Activated CD4-positive, alpha-beta memory T cell treated with anti-CD3 and anti-CD28 coated beads, Interleukin-2, amount 10 ng/mL, durations not matched to agents 7 days and 5 days (primary cell): ENCODE data around the gene TFCP2. TPM values are rescaled to one million over a fixed set of nuclear protein-coding genes. Genes with fewer than 3 reads are reported as not detected.

ENCODE experiments used
- CTCF ChIA-PET: fragments of 350-600 bp; sonication (Branson Sonifier 250); formaldehyde crosslinking; loops from one replicate; lab custom pipeline; 2021; ENCODE audit warnings: antibody characterized with exemption, inconsistent platforms; lab: Charles Lee
- POLR2A ChIA-PET: fragments of 350-600 bp; sonication (Branson Sonifier 250); formaldehyde crosslinking; loops from one replicate; lab custom pipeline; 2021; ENCODE audit warnings: antibody characterized with exemption; lab: Charles Lee
- DNase-seq: peaks from one replicate; pipeline ENCODE4 v3.0.0-alpha.2; 2020
- H3K27ac Mint-ChIP-seq: one replicate; pipeline ENCODE4 v1.8.0; 2021; ENCODE audit warnings: mild to moderate bottlenecking, mixed read lengths
- H3K27me3 Mint-ChIP-seq: one replicate; pipeline ENCODE4 v1.8.0; 2021; ENCODE audit warnings: mixed read lengths
- H3K36me3 Mint-ChIP-seq: one replicate; pipeline ENCODE4 v1.8.0; 2021; ENCODE audit warnings: low read depth, mixed read lengths
- H3K4me1 Mint-ChIP-seq: one replicate; pipeline ENCODE4 v1.8.0; 2021; ENCODE audit warnings: mixed read lengths
- H3K4me3 Mint-ChIP-seq: one replicate; pipeline ENCODE4 v1.8.0; 2021; ENCODE audit warnings: mild to moderate bottlenecking, mixed read lengths
- H3K9me3 Mint-ChIP-seq: one replicate; pipeline ENCODE4 v1.8.0; 2021; ENCODE audit warnings: mixed read lengths
- total RNA-seq, 2 experiments: library from RNA; stranded (reverse); gene quantifications; one replicate each; pipeline ENCODE4 v1.2.3, GENCODE V29; 2021

The TFCP2 gene
- total RNA-seq, 2 experiments from 2014 or later: 34.3 to 35.9 TPM

DNA sequence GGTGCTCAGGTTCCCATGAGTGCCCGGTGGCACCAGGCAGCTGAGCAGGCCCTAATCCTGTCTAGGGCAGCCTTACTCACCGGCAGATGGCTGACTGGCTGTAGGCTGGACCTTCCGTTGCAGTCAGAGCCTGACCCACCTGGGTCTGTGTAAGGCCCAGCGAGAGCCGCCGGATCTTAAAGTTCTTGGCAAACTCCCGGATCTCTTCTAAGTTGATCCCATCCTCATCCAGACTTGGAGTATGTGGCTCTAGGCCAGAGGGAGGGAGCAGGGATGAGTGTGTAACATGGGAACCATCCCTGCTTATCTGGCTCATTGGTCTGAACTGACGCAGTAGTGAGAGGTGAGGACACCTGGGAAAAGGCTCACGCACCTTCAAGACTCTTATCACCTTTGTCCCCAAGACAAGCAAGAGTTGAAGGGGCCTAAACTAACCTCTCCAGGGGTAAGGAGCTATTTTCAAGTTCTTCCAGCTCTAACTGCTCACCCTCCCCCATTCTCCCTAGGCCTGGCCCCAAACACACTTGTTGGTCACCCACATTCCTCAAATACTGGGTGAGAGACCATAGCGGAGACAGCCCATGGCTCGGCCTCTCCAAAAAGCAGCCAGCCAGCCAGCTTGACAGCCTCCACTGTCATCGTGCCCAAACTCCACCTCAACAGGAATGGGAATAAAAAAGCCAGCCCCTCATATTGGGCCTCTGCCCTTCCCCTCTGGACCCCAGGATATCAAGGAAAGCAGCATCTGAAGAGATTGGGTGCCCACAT, 18.8 kb upstream of the TFCP2 start:
- no peaks in the 10 kb centered on the region for H3K9me3 Mint-ChIP-seq
- H3K4me1 Mint-ChIP-seq: no peaks in the 10 kb centered on the region
- DNase-seq: no peak
- no peaks in the 10 kb centered on the region for H3K36me3 Mint-ChIP-seq
- H3K4me3 Mint-ChIP-seq: no peak overlapping the region
- ChIA-PET POLR2A (no interaction called here), CTCF (no interaction called here)
- H3K27me3 Mint-ChIP-seq: no peaks in the 10 kb centered on the region
- no peak overlapping the region for H3K27ac Mint-ChIP-seq

DNA sequence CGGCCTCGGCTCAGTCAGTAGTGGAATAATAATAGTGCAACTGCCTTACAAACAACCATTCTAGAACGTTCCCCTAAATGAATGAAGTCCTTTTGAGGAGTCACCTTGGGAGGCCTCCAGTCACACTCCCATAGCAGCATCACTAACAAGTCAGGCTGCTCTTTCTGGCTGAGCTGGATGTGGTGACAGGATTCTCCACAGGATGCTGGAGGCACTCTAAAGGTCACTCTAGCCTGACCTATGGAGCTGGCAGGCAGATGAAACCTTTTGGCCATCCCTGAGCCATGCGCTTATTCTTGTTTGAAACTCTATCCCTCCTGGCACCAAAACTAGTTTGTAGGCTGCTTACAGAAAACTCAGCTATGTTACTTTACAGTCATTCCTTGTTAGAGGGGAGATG, 17.9 kb upstream of the TFCP2 start:
- POLR2A ChIA-PET: no interaction called here
- H3K4me3 Mint-ChIP-seq: no peak overlapping the region
- CTCF ChIA-PET: no interaction called here
- no peak for DNase-seq
- no peak overlapping the region for H3K27ac Mint-ChIP-seq
- H3K27me3 Mint-ChIP-seq: no peaks in the 10 kb centered on the region
- H3K9me3 Mint-ChIP-seq: no peaks in the 10 kb centered on the region
- no peaks in the 10 kb centered on the region for H3K4me1 Mint-ChIP-seq
- no peaks in the 10 kb centered on the region for H3K36me3 Mint-ChIP-seq

DNA sequence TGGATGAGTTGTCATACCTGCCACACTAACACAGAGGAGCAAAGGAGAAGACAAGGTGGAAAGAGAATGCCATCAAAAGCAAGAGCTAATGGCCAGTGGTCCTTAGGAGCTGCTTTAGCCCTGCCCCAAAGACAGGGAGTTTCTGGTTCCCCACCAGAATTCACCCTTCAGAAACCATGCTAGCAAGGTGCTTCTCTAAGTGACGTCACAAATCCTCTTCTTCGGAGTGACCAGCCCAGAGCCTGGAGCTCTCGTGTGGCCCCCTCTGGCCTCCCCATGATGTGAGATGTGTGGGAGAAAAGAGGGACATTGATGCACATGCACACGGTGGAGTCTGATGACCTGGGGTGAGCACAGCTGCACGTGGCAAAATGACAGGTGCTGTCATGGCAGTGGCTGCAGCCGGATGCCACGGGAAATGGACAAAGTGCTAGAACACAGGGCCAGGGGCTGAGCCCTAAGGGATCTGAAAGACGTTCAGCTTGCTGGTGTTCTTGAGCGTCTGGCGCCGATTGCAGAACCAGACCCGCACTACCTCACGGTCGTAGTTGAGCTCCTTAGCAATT, 16.9 kb upstream of the TFCP2 start:
- no peaks in the 10 kb centered on the region for H3K36me3 Mint-ChIP-seq
- H3K27ac Mint-ChIP-seq: no peak overlapping the region
- H3K9me3 Mint-ChIP-seq: no peaks in the 10 kb centered on the region
- no peaks in the 10 kb centered on the region for H3K4me1 Mint-ChIP-seq
- ChIA-PET CTCF (interaction anchor here (0.6 kb wide), 1 partner anchor 362 kb away, joined by 3 read pairs; no protein-coding TSS in a partner anchor), POLR2A (no interaction called here)
- H3K27me3 Mint-ChIP-seq: no peaks in the 10 kb centered on the region
- DNase-seq: no peak
- no peak overlapping the region for H3K4me3 Mint-ChIP-seq

DNA sequence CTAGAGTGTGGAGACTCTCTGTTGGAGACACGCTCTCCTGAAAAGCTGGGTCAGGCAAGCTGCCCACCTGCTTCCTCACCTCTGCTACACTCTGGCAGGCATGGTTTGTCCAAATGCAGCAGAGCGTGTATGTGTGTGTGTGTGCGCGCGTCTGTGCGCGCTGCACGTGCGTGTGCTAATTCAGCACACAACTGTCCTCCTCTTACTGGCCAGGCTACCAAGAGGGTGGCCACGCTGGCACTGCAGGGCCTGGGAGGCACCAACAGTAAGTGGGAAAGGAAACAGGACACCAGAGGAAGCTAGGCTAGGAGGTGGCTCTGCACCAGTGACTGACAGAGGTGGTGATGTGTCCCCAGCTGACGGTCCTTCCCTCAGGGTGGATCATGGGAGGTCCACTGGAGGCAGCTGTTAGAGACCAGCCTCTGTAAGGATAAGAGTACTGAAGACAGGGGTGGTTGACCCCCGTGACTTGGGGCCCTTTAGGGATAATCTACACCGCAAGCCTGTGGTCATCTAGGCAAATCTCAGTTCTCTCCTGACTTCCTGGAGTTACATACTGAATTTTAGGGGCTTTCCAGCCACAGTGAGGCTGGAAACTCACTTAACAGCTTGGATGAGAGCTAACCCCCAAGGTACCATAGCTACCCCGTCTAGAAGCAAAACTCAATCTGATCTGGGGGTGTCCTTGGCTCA, 15.6 kb upstream of the TFCP2 start:
- CTCF ChIA-PET: no interaction called here
- Mint-ChIP-seq H3K4me1 (no peaks in the 10 kb centered on the region), H3K27me3 (no peaks in the 10 kb centered on the region), H3K9me3 (no peaks in the 10 kb centered on the region), H3K36me3 (no peaks in the 10 kb centered on the region), H3K27ac (no peak overlapping the region), H3K4me3 (no peak overlapping the region)
- DNase-seq: no peak
- POLR2A ChIA-PET: no interaction called here

DNA sequence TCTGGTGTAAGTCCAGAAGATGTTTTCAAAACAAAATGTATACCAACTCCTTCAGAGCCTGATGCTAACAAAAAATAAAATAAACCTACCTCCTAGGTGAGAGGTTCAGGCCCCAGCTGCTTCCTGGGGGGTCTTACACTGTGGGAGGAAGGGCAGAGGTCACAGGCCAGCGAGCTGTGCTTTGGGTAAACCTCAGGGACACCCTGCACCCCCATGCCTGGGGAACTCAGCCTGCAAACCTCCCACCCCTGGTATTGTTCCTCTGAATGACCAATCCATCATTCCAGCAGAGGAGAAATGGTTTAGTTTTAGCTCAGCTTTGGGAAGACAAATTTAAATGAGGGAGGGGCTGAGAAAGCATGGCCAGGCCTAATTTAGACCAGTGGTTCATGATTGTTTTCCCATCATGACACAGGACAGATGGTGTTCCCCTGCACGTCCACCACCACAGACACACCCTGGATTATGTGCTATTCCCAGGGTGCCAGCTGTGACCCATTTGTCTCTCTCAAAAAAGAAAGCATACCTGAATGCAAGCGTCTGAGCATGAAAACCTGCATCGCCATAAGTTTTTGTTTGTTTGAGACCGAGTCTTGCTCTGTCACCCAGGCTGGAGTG, 14.5 kb upstream of the TFCP2 start:
- Mint-ChIP-seq H3K27ac (no peak overlapping the region), H3K9me3 (no peaks in the 10 kb centered on the region), H3K4me3 (no peak overlapping the region), H3K36me3 (no peaks in the 10 kb centered on the region), H3K27me3 (no peaks in the 10 kb centered on the region), H3K4me1 (no peaks in the 10 kb centered on the region)
- CTCF ChIA-PET: no interaction called here
- POLR2A ChIA-PET: no interaction called here
- DNase-seq: no peak

DNA sequence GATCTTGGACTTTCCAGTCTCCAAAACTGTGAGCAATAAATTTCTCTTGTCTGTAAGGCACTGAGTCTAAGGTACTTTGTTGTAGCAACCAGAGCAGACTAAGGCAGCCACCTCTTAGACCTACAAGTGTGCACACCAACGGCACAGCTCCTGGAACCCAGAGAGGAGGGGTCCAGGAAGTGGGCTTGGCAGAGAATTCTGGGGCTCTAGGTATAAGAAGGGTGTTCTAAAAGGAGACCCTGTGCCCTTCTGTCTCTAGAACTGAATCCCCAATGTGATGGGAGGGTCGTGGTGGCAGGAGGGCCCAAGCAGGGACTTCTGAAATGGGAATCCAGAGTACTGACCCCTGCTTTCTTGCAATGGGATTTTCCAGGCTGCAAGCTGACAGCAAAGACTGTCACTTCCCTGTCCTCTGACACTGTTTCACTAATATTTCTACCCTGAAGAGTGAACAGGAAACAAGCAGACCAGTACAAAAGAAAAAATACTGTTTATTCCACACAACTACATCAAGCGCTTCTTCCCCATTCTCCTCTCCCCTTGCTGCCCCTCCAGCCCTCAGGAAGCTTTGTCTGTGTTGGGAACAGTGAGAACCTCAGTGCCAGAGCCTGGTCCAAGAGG, 13.6 kb upstream of the TFCP2 start:
- no peaks in the 10 kb centered on the region for H3K27me3 Mint-ChIP-seq
- H3K36me3 Mint-ChIP-seq: no peaks in the 10 kb centered on the region
- no peak overlapping the region for H3K27ac Mint-ChIP-seq
- no peaks in the 10 kb centered on the region for H3K9me3 Mint-ChIP-seq
- ChIA-PET POLR2A (no interaction called here), CTCF (no interaction called here)
- H3K4me3 Mint-ChIP-seq: no peak overlapping the region
- no peaks in the 10 kb centered on the region for H3K4me1 Mint-ChIP-seq
- no peak for DNase-seq

DNA sequence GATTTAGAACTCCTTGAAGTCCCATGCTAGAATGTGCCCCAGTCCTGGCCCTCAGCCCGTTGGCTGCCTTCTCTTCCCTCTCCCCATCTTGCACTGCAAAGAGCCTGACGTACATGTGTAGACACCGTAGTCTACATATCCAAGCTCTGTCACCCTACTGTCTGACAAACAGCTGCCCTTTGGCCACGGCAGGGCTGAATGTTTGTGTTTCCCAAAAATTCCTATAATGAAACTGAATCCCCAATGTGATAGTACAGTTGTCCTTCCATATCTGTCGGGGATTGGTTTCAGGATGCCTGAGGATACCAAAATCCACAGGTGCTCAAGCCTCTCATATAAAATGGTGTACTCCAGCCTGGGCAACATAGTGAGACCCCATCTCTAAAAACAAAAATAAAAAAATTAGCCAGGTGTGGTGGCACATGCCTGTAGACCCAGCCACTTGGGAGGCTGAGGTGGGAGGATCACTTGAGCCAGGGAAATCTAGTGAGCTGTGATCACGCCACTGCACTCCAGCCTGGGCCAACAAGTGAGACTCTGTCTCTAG, 12.3 kb upstream of the TFCP2 start:
- Mint-ChIP-seq H3K36me3 (no peaks in the 10 kb centered on the region), H3K9me3 (no peaks in the 10 kb centered on the region), H3K4me1 (no peaks in the 10 kb centered on the region), H3K4me3 (no peak overlapping the region), H3K27me3 (no peaks in the 10 kb centered on the region), H3K27ac (no peak overlapping the region)
- no peak for DNase-seq
- POLR2A ChIA-PET: no interaction called here
- CTCF ChIA-PET: no interaction called here

DNA sequence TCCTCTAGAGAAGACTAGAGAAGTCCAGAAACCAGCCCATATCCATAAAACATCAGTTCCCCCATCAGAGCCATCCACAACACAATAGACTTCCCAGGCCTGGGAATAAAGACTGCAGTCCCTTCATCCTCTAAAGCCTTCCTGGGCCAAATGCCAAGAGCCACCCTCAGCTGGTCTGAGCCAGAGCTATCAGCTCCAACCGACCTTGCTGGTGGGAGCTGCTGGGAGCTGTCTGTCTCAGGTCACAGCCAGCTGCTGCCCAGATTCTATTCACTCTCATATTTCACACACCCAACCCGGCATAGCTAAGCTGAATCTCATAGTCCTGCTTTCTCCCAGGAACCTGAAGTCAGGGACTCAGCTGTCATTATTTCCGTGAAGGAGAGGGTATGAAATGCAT, 10.9 kb upstream of the TFCP2 start:
- CTCF ChIA-PET: no interaction called here
- H3K27ac Mint-ChIP-seq: no peak overlapping the region
- no peaks in the 10 kb centered on the region for H3K9me3 Mint-ChIP-seq
- POLR2A ChIA-PET: no interaction called here
- H3K4me1 Mint-ChIP-seq: no peaks in the 10 kb centered on the region
- no peaks in the 10 kb centered on the region for H3K36me3 Mint-ChIP-seq
- DNase-seq: no peak
- H3K4me3 Mint-ChIP-seq: no peak overlapping the region
- H3K27me3 Mint-ChIP-seq: no peaks in the 10 kb centered on the region

DNA sequence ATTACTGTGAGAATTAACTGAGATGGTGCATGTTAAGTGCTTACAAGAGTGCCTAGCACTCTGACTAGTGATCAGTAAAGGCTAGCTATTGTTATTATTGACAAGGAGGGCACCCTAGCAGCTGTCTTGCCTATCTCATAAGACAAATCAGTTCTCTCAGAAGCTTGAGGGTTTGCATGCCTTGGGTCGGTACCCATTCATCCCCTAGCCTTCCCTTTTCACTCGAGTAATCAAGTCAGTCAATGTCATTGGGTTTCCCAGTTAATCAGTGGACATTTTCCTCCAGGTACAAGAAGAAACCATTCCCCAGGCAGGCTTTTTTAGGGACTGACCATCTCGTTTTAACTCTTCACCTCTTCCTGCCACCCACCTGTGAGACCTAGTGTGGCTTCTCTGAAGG, 10.4 kb upstream of the TFCP2 start:
- Mint-ChIP-seq H3K36me3 (no peaks in the 10 kb centered on the region), H3K27ac (no peak overlapping the region), H3K4me1 (no peaks in the 10 kb centered on the region), H3K27me3 (no peaks in the 10 kb centered on the region), H3K9me3 (no peaks in the 10 kb centered on the region), H3K4me3 (no peak overlapping the region)
- POLR2A ChIA-PET: no interaction called here
- CTCF ChIA-PET: no interaction called here
- DNase-seq: no peak

DNA sequence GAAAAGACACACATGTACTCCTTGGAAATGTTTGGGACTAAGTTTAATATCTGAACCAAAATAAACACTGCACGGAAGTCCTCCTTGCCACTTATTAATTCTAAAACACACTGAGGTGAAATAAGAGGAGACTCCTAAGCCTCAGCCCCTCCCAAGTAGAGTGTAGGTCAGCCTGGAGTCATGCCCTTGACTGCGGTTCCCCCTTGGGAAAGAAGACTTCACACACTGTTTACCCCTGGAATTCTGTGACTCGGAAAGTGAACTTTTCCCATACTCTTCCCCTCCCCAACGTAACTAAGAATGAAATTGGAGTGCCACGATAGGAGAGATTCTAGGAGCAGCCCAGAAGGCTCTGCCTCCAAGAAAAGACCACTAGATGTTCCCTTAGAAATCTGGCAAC, 8.6 kb upstream of the TFCP2 start:
- ChIA-PET CTCF (no interaction called here), POLR2A (no interaction called here)
- Mint-ChIP-seq H3K36me3 (no peaks in the 10 kb centered on the region), H3K4me3 (no peak overlapping the region), H3K4me1 (no peaks in the 10 kb centered on the region), H3K9me3 (no peaks in the 10 kb centered on the region), H3K27me3 (no peaks in the 10 kb centered on the region), H3K27ac (no peak overlapping the region)
- DNase-seq: no peak

DNA sequence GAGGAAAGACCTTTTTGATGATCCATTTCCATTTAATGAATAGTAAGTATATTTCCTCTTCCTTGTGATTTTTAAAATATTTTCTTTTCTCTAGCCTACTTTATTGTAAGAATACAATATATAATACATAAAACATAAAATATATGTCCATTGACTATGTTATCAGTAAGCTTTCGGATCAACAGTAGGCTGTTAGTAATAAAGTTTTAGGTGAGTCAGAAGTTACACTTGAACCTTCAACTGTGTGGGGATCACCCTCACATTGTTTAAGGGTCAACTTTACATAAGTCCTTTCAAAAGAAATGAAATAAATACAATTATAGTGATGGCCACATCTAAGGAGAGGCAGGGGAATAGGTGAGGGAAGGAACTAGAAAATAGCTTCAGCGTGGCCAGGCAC, 5.0 kb upstream of the TFCP2 start:
- ChIA-PET CTCF (no interaction called here), POLR2A (no interaction called here)
- Mint-ChIP-seq H3K27me3 (no peaks in the 10 kb centered on the region), H3K4me1 (peaks cover 2% of the 10 kb centered on the region), H3K9me3 (no peaks in the 10 kb centered on the region), H3K27ac (no peak overlapping the region), H3K36me3 (no peaks in the 10 kb centered on the region), H3K4me3 (no peak overlapping the region)
- DNase-seq: no peak

DNA sequence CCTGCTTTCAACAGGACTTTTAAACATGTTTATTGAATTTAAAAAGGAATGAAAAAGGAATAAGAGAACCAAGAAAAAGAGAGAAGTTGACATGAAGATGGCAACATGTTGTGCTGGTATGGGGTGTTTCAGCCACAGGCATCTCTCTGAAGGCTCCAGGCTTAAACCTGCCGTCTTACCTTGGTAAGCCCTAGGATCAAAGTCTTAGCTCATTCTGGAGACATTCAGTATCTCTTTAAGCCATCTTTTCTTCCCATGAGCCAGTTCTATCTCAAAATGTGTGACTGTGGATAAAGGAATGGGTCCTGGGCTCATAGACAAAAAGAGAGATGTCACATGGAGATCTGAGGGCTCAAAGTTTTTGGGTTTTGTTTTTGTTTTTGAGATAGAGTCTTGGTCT, 1.6 kb upstream of the TFCP2 start:
- H3K36me3 Mint-ChIP-seq: peaks cover 6% of the 10 kb centered on the region
- no peak overlapping the region for H3K27ac Mint-ChIP-seq
- no peaks in the 10 kb centered on the region for H3K9me3 Mint-ChIP-seq
- no peak overlapping the region for H3K4me3 Mint-ChIP-seq
- ChIA-PET POLR2A (interaction anchor here (0.5 to 1.6 kb wide), 4 partner anchors 64 to 668 kb away, joined by 3 to 7 read pairs (median 4); partner anchors contain the start of genes DAZAP2 and LETMD1), CTCF (interaction anchor here (0.6 to 1.3 kb wide), 2 partner anchors 44 to 157 kb away, joined by 3 to 4 read pairs; partner anchors contain the start of gene POU6F1)
- no peak for DNase-seq
- no peaks in the 10 kb centered on the region for H3K27me3 Mint-ChIP-seq
- H3K4me1 Mint-ChIP-seq: peaks cover 6% of the 10 kb centered on the region
